GM06990 (cell line): ENCODE measurements around the gene HS3ST4.

Source experiments
- DNase-seq: peaks from one replicate; pipeline ENCODE4 v3.0.0-alpha.2; 2011; ENCODE audit not compliant: insufficient read length; ENCODE audit errors: extremely low read depth
- H3K27me3 ChIP-seq: replicated peaks from 2 replicates; pipeline ENCODE4 v1.6.0; 2011; ENCODE audit warnings: low read length; ENCODE audit not compliant: control insufficient read depth, insufficient read depth
- H3K36me3 ChIP-seq: 2 replicates; pipeline ENCODE4 v1.5.1; 2011; ENCODE audit warnings: low read length; ENCODE audit not compliant: control insufficient read depth, insufficient read depth
- H3K4me3 ChIP-seq: replicated peaks from 2 replicates; pipeline ENCODE4 v1.5.1; 2011; ENCODE audit warnings: low read depth, mild to moderate bottlenecking, control low read depth, low read length
- TF ChIP-seq, protein P1 (sequence below): IDR thresholded peaks from 2 replicates; pipeline ENCODE4 v1.5.1; 2011; ENCODE audit warnings: low read length, control low read depth, mild to moderate bottlenecking, inconsistent platforms; ENCODE audit not compliant: insufficient read depth, poor library complexity, severe bottlenecking

Gene HS3ST4

DNA sequence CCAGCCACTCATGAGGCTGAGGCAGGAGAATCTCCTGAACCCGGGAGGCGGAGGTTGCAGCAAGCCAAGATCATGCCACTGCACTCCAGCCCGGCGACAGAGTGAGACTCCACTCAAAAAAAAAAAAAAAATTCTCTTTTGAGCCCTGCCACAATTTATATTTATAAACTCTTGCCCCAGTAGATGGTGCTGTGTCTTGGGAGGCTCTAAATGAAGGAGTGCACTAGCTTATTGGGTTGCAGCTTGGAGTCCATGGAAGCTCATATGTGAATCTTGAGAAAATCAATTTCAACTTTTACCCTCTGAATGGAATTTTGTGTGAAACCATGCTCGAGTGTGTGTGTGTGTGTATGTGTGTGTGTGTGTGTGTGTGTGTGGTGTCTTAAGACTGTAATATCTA, 420.1 kb downstream of the HS3ST4 start:
- TF ChIP-seq, protein P1, sequence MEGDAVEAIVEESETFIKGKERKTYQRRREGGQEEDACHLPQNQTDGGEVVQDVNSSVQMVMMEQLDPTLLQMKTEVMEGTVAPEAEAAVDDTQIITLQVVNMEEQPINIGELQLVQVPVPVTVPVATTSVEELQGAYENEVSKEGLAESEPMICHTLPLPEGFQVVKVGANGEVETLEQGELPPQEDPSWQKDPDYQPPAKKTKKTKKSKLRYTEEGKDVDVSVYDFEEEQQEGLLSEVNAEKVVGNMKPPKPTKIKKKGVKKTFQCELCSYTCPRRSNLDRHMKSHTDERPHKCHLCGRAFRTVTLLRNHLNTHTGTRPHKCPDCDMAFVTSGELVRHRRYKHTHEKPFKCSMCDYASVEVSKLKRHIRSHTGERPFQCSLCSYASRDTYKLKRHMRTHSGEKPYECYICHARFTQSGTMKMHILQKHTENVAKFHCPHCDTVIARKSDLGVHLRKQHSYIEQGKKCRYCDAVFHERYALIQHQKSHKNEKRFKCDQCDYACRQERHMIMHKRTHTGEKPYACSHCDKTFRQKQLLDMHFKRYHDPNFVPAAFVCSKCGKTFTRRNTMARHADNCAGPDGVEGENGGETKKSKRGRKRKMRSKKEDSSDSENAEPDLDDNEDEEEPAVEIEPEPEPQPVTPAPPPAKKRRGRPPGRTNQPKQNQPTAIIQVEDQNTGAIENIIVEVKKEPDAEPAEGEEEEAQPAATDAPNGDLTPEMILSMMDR: no peak
- DNase-seq: no peak
- no peak overlapping the region for H3K4me3 ChIP-seq
- H3K36me3 ChIP-seq: no peaks in the 10 kb centered on the region
- H3K27me3 ChIP-seq: no peaks in the 10 kb centered on the region

DNA sequence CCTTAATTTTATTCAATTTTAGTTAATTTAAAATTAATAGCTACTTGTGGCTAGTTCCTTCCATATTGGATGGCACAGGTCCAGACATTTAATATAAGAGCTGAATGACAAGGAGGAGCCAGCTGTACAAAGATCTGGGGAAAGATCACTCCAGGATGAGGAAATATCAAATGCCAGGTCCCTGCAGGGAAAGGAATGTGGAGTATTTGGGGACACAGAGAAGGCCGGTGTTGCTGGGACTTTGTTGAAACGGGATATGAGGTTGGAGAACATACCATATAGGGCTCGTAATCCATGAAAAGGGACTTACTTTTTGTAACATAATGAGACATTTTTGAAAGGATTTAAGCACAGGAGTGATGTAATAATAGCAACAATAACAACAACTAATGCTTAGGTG, 426.8 kb downstream of the HS3ST4 start:
- Histone ChIP-seq H3K36me3 (no peaks in the 10 kb centered on the region), H3K27me3 (no peaks in the 10 kb centered on the region), H3K4me3 (no peak overlapping the region)
- TF ChIP-seq, protein P1: no peak
- no peak for DNase-seq

DNA sequence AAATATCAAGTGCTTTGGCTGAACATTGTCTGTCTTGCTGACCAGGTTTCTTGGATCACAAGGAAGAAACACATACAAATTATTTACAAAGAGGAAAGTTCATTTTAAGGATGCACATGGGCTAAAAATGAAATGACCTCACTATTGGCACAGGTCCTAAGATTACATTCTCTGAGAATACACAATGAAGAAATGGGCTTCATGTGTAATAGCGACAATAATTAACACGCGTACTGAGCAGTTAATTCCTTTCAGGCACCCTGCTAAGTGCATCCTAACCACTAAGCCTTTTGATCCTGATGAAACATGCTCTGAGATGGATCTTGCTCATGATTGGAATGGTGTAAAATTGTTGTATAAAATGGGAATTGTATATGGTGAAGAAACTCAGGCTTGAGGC, 429.0 kb downstream of the HS3ST4 start:
- TF ChIP-seq, protein P1: no peak
- Histone ChIP-seq H3K27me3 (no peaks in the 10 kb centered on the region), H3K4me3 (no peak overlapping the region), H3K36me3 (no peaks in the 10 kb centered on the region)
- no peak for DNase-seq

DNA sequence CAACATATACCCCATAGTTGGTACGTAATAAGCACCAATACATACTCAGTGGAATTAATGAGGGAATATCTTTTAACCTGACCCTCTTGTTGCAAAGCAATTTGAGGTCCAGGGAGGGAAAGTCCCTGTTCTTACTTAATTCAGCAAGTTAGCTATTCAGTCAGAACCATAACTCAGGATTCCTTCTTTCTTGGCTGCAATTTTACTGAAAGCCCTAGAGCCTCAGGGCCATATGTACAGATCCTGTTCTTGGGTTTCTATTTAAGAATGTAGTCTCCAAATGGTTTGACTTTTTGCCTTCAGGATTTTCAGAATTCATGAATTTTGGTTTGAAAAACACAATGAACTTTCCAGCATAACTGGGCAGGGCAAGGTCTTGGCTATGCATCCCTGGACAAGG, 436.5 kb downstream of the HS3ST4 start:
- no peak for DNase-seq
- Histone ChIP-seq H3K36me3 (no peaks in the 10 kb centered on the region), H3K4me3 (no peak overlapping the region), H3K27me3 (no peaks in the 10 kb centered on the region)
- TF ChIP-seq, protein P1: no peak

DNA sequence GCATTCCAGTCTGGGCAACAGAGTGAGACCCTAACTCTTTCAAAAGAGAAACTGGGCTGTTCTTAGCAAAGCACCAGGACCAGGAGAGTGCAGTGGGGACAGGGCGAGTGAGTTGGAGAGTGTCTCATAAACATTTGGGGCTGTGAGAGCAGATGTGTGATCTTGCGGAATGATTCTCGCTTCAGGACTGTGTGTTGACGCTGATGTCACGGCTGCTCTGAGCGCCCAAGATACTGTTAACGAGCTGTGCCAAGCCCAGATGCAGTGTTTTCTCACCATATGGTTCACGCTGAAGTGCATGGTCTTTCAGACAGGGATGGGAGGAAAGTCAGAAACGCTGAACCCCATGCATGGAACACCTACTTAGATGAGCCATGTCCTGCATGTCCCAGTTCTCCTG, 438.2 kb downstream of the HS3ST4 start:
- DNase-seq: no peak
- H3K36me3 ChIP-seq: no peaks in the 10 kb centered on the region
- TF ChIP-seq, protein P1: no peak
- no peaks in the 10 kb centered on the region for H3K27me3 ChIP-seq
- H3K4me3 ChIP-seq: no peak overlapping the region

DNA sequence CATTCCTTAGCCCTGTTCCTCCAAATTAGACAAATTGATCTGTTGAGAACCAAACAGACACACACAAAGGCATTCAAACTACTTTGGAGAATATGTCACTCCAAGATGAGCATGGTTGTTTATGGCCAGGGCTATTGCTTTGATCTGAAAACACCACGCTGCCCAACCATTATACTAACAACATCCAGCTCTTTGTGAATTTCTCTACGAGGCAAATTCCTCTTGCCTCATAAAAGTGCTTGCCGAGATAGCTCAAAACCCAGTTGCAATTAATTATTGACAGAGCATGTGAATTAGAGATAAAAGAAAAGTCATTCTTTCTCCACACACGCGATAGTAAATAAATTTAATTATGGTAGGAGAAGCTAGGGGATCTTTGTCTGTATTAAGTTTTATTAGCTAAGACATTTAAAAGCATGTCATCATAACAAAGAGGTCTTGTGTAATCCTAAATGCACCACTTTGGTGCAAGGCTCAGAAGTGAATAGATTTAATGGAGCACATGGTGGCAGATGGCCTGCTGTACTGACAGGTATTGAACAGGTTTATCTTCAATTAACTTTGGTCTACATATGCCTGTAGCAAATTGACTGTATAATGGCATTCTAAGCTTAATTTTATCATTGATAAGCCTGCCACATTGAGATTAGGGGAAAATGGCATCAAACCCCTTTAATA, 441.8 kb downstream of the HS3ST4 start:
- Histone ChIP-seq H3K36me3 (no peaks in the 10 kb centered on the region), H3K4me3 (no peak overlapping the region), H3K27me3 (no peaks in the 10 kb centered on the region)
- DNase-seq: no peak
- TF ChIP-seq, protein P1: no peak
